Measurements from ENCODE around the gene PRPF18. TPM values are rescaled to one million over a fixed set of nuclear protein-coding genes. Genes with fewer than 3 reads are reported as not detected.

PRPF18 gene
- total RNA-seq, 1 experiment from 2014 or later = 21.9 TPM

DNA sequence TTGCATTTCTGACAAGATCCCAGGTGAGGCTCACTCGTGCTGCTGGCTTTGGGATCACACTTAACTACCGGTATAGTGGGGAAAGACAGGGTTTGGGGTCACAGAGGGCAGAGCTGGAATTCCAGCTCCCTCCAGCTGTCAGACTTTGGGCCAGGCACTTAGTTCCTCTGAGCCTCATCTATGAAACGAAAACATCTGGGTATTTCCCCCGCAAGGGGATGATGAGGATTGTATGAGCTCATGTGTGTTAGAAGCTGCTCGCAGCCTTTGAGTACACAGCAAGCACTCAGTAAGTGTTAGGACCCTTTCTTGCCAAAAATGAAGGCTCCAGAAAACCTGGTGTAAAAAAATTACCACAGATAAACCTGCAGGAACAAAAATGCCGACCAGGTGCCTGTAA lies 66.1 kb downstream of the PRPF18 start:
- BruUV-seq (replicated peaks) = no TSS peak

GRCh38 chr10:13654118-13654830 lies 67.5 kb downstream of the PRPF18 start:
- no TSS peak for BruUV-seq (replicated peaks)
- Histone ChIP-seq H3K4me1 (ENCODE audit: insufficient read depth, low read length, poor library complexity, severe bottlenecking) (no peaks in the 10 kb centered on the region), H3K27ac (ENCODE audit: low read depth, low read length, poor library complexity, severe bottlenecking) (no peak overlapping the region), H3K4me3 (ENCODE audit: low read depth, low read length, poor library complexity, severe bottlenecking) (no peak overlapping the region), H3K36me3 (ENCODE audit: insufficient read depth, low read length, poor library complexity, severe bottlenecking) (peaks cover 7% of the 10 kb centered on the region), H3K9me3 (ENCODE audit: low read depth, low read length, poor library complexity, severe bottlenecking) (no peaks in the 10 kb centered on the region), H3K27me3 (replicated peaks; ENCODE audit: insufficient read depth, low read depth, low read length, poor library complexity) (no peaks in the 10 kb centered on the region)
- no peak for DNase-seq (ENCODE audit: low spot score)
- intact Hi-C loops (cut with micrococcal nuclease; ENCODE audit: unreplicated experiment) = no loop called here
- ChIA-PET POLR2A (ENCODE audit: low non-redundant PET) (no interaction called here), CTCF (no interaction called here)
- TF ChIP-seq, protein P1, sequence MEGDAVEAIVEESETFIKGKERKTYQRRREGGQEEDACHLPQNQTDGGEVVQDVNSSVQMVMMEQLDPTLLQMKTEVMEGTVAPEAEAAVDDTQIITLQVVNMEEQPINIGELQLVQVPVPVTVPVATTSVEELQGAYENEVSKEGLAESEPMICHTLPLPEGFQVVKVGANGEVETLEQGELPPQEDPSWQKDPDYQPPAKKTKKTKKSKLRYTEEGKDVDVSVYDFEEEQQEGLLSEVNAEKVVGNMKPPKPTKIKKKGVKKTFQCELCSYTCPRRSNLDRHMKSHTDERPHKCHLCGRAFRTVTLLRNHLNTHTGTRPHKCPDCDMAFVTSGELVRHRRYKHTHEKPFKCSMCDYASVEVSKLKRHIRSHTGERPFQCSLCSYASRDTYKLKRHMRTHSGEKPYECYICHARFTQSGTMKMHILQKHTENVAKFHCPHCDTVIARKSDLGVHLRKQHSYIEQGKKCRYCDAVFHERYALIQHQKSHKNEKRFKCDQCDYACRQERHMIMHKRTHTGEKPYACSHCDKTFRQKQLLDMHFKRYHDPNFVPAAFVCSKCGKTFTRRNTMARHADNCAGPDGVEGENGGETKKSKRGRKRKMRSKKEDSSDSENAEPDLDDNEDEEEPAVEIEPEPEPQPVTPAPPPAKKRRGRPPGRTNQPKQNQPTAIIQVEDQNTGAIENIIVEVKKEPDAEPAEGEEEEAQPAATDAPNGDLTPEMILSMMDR (conservative IDR thresholded peaks at IDR 0.05; ENCODE audit: low read depth, low read length) = no peak
- no peak for TF ChIP-seq EZH2 (IDR thresholded peaks at IDR 0.05; ENCODE audit: borderline replicate concordance, low read depth, low read length, poor library complexity, severe bottlenecking)

More for the DNA sequence above, 66.1 kb downstream of the PRPF18 start:
- Histone ChIP-seq H3K4me3 (ENCODE audit: low read depth, low read length, poor library complexity, severe bottlenecking) (no peak overlapping the region), H3K4me1 (ENCODE audit: insufficient read depth, low read length, poor library complexity, severe bottlenecking) (no peaks in the 10 kb centered on the region), H3K27ac (ENCODE audit: low read depth, low read length, poor library complexity, severe bottlenecking) (no peak overlapping the region), H3K36me3 (ENCODE audit: insufficient read depth, low read length, poor library complexity, severe bottlenecking) (peaks cover 3% of the 10 kb centered on the region), H3K27me3 (replicated peaks; ENCODE audit: insufficient read depth, low read depth, low read length, poor library complexity) (no peaks in the 10 kb centered on the region), H3K9me3 (ENCODE audit: low read depth, low read length, poor library complexity, severe bottlenecking) (no peaks in the 10 kb centered on the region)
- ChIA-PET CTCF (no interaction called here), POLR2A (ENCODE audit: low non-redundant PET) (no interaction called here)
- TF ChIP-seq EZH2 (IDR thresholded peaks at IDR 0.05; ENCODE audit: borderline replicate concordance, low read depth, low read length, poor library complexity, severe bottlenecking) = no peak
- TF ChIP-seq, protein P1 (conservative IDR thresholded peaks at IDR 0.05; ENCODE audit: low read depth, low read length) = no peak
- no peak for DNase-seq (ENCODE audit: low spot score)
- intact Hi-C loops (cut with micrococcal nuclease; ENCODE audit: unreplicated experiment) = no loop called here

DNA sequence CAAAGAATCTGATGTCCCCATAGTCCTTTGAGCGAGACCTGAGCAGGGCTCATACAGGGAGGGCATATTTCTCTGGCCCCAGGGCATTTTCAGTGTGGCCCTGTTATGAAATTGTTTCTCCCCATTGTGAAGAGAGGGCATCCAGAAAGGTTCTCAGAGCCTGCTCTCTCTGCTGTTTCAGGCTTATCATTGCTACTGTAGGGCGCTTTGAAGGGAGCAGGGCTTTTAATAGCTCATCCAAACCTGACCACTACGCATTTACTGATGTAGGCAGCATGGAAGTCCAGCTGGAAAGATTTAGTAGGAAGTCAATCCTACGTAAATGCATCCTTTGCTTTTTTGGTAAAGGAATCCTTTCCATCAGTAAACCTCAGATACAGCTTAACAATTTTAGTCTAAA lies 68.1 kb downstream of the PRPF18 start:
- intact Hi-C loops (cut with micrococcal nuclease; ENCODE audit: unreplicated experiment) = no loop called here
- POLR2A ChIA-PET (ENCODE audit: low non-redundant PET) = no interaction called here
- BruUV-seq (replicated peaks) = no TSS peak

More for the DNA sequence above, 68.1 kb downstream of the PRPF18 start:
- CTCF ChIA-PET = no interaction called here
- no peak overlapping the region for H3K27ac ChIP-seq (ENCODE audit: low read depth, low read length, poor library complexity, severe bottlenecking)
- H3K36me3 ChIP-seq (ENCODE audit: insufficient read depth, low read length, poor library complexity, severe bottlenecking) = peaks cover 7% of the 10 kb centered on the region
- DNase-seq (ENCODE audit: low spot score) = no peak
- no peak overlapping the region for H3K4me3 ChIP-seq (ENCODE audit: low read depth, low read length, poor library complexity, severe bottlenecking)
- H3K9me3 ChIP-seq (ENCODE audit: low read depth, low read length, poor library complexity, severe bottlenecking) = no peaks in the 10 kb centered on the region
- no peak for TF ChIP-seq EZH2 (IDR thresholded peaks at IDR 0.05; ENCODE audit: borderline replicate concordance, low read depth, low read length, poor library complexity, severe bottlenecking)
- TF ChIP-seq, protein P1 (conservative IDR thresholded peaks at IDR 0.05; ENCODE audit: low read depth, low read length) = no peak
- H3K4me1 ChIP-seq (ENCODE audit: insufficient read depth, low read length, poor library complexity, severe bottlenecking) = no peaks in the 10 kb centered on the region
- H3K27me3 ChIP-seq (replicated peaks; ENCODE audit: insufficient read depth, low read depth, low read length, poor library complexity) = no peaks in the 10 kb centered on the region
